B cell (primary cell): Measurements from ENCODE around the gene PHB1. TPM values are rescaled to one million over a fixed set of nuclear protein-coding genes. Genes with fewer than 3 reads are reported as not detected.
A peak's percentile ranks its signal among the peaks of the same experiment; 100 is the strongest.

Source experiments
- ATAC-seq: fragments of 200-7000 bp; cut with Tn5 transposase; one replicate; pipeline ENCODE4 v1.10.0; 2021; ENCODE audit warnings: low read depth, mild to moderate bottlenecking, moderate number of reproducible peaks, moderate library complexity
- CTCF ChIA-PET: fragments of 350-600 bp; sonication (Branson Sonifier 250); formaldehyde crosslinking; loops from one replicate; lab custom pipeline; 2021; ENCODE audit warnings: antibody characterized with exemption, inconsistent platforms; lab: Charles Lee
- POLR2A ChIA-PET: fragments of 350-600 bp; sonication (Branson Sonifier 250); formaldehyde crosslinking; loops from one replicate; lab custom pipeline; 2021; ENCODE audit warnings: antibody characterized with exemption; lab: Charles Lee
- DNase-seq: peaks from one replicate; pipeline ENCODE4 v3.0.0; 2013
- H2AFZ ChIP-seq: 2 replicates; pipeline ENCODE4 v1.6.1; 2012; ENCODE audit warnings: mild to moderate bottlenecking, low read depth, low read length; ENCODE audit not compliant: insufficient read depth, poor library complexity, severe bottlenecking
- H3K27ac ChIP-seq, 2 donors: 1 replicate in 1 of 2; 2 replicates in 1 of 2; pipeline ENCODE4 v1.5.1; 2012 to 2013; ENCODE audit warnings: low read length in 2 of 2, mild to moderate bottlenecking in 2 of 2, moderate library complexity in 1 of 2
- H3K27me3 ChIP-seq, 4 experiments: fragments of 200-600 bp in 1 of 4; sonication (generic) in 1 of 4; replicated peaks in 1 of 4; 1 replicate in 2 of 4; 2 replicates in 2 of 4; pipeline versions ENCODE4 v1.6.1 to v1.7.0; 2013 to 2016; ENCODE audit warnings: low read length in 3 of 4, mild to moderate bottlenecking in 2 of 4, mixed read lengths in 1 of 4, moderate library complexity in 1 of 4; ENCODE audit not compliant: insufficient read depth in 4 of 4, control insufficient read depth in 3 of 4; ENCODE audit errors: control extremely low read depth in 1 of 4
- H3K36me3 ChIP-seq, 2 experiments: replicated peaks in 1 of 2; 1 replicate in 1 of 2; 2 replicates in 1 of 2; pipeline versions ENCODE4 v1.6.1 to v1.7.1; 2013; ENCODE audit warnings: low read length in 1 of 2; ENCODE audit not compliant: insufficient read depth in 2 of 2, control insufficient read depth in 1 of 2; ENCODE audit errors: control extremely low read depth in 1 of 2, extremely low read depth in 1 of 2
- H3K4me1 ChIP-seq, 2 donors: fragments of 200-600 bp in 1 of 2; sonication (generic) in 1 of 2; 1 replicate in 1 of 2; 2 replicates in 1 of 2; pipeline versions ENCODE4 v1.5.1 to v1.6.1; 2013 to 2017; ENCODE audit warnings: low read length in 2 of 2; ENCODE audit not compliant: control insufficient read depth in 2 of 2, insufficient read depth in 2 of 2
- H3K4me2 ChIP-seq: replicated peaks from 2 replicates; pipeline ENCODE3; 2012; ENCODE audit warnings: mild to moderate bottlenecking, low read depth, low read length; ENCODE audit not compliant: poor library complexity, severe bottlenecking
- H3K4me3 ChIP-seq, 5 experiments: fragments of 200-600 bp in 1 of 5; sonication (generic) in 1 of 5; 1 replicate in 3 of 5; 2 replicates in 2 of 5; pipeline versions ENCODE4 v1.5.1 to v1.7.0; 2011 to 2016; ENCODE audit warnings: low read length in 4 of 5, mild to moderate bottlenecking in 4 of 5, low read depth in 2 of 5, control low read depth in 1 of 5, moderate library complexity in 1 of 5; ENCODE audit not compliant: insufficient read depth in 1 of 5; ENCODE audit errors: control extremely low read depth in 1 of 5, extremely low read depth in 1 of 5
- H3K79me2 ChIP-seq: fragments of 200-600 bp; sonication (generic); one replicate; pipeline ENCODE4 v1.6.0; 2016; ENCODE audit warnings: low read length; ENCODE audit not compliant: control insufficient read depth, insufficient read depth
- H3K9ac ChIP-seq: fragments of 200-600 bp; sonication (generic); 2 replicates; pipeline ENCODE4 v1.6.1; 2017; ENCODE audit warnings: mild to moderate bottlenecking, low read length, moderate library complexity
- H3K9me3 ChIP-seq, 3 donors: one replicate each; pipeline versions ENCODE4 v1.6.1 to v1.7.1; 2013; ENCODE audit warnings: low read length in 2 of 3; ENCODE audit not compliant: control insufficient read depth in 2 of 3, insufficient read depth in 1 of 3; ENCODE audit errors: control extremely low read depth in 1 of 3
- H4K20me1 ChIP-seq: 2 replicates; pipeline ENCODE4 v1.6.0; 2012; ENCODE audit warnings: mild to moderate bottlenecking, low read length; ENCODE audit not compliant: insufficient read depth, control insufficient read depth, poor library complexity, severe bottlenecking
- H3K27ac Mint-ChIP-seq: one replicate; pipeline ENCODE4 v1.8.0; 2021; ENCODE audit warnings: mixed read lengths
- H3K27me3 Mint-ChIP-seq: one replicate; pipeline ENCODE4 v1.8.0; 2021; ENCODE audit warnings: mixed read lengths
- H3K4me1 Mint-ChIP-seq: one replicate; pipeline ENCODE4 v1.8.0; 2021; ENCODE audit warnings: mixed read lengths
- H3K4me3 Mint-ChIP-seq: one replicate; pipeline ENCODE4 v1.8.0; 2021; ENCODE audit warnings: mixed read lengths
- H3K9me3 Mint-ChIP-seq: one replicate; pipeline ENCODE4 v1.8.0; 2022; ENCODE audit warnings: mixed read lengths; ENCODE audit not compliant: insufficient read depth
- CTCF ChIP-seq: fragments of 200-600 bp; IDR thresholded peaks from one replicate; pipeline ENCODE4 v1.8.0; 2022; ENCODE audit warnings: antibody characterized with exemption, mild to moderate bottlenecking
- EZH2 ChIP-seq: IDR thresholded peaks from 2 replicates; pipeline ENCODE4 v1.6.1; 2012; ENCODE audit warnings: borderline replicate concordance, low read depth, mild to moderate bottlenecking, moderate library complexity, low read length; ENCODE audit not compliant: insufficient read depth, poor library complexity, severe bottlenecking
- WGBS: methylation state at CpG from one replicate; pipeline ENCODE4 v1.1.5; 2013; ENCODE audit warnings: missing lambda C conversion rate; ENCODE audit not compliant: insufficient coverage; 5-methylcytosine and 5-hydroxymethylcytosine counted together
- intact Hi-C: fragments of 100-400 bp; cut with micrococcal nuclease; formaldehyde crosslinking; loops from one replicate; pipeline ENCODE4 v1.10.0; 2022
- polyA plus RNA-seq: library from polyadenylated mRNA; depleted of rRNA; stranded (reverse); fragments of >200 nt; gene quantifications from 2 replicates; pipeline ENCODE4 v1.2.3, GENCODE V29; 2012
- small RNA-seq: library from RNA; depleted of rRNA; stranded (forward); fragments of <200 nt; gene quantifications from one replicate; pipeline ENCODE3, GENCODE V24; 2012; ENCODE audit warnings: low replicate concordance, low read depth; ENCODE audit not compliant: insufficient read length
- total RNA-seq, 2 donors: library from RNA; stranded (reverse); fragments of 120-200 nt in 1 of 2; gene quantifications; 1 replicate in 1 of 2; 2 replicates in 1 of 2; pipeline versions ENCODE4 v1.2.3 to v1.2.4, GENCODE V29; 2013 to 2022

PHB1 gene
- total and polyA plus RNA-seq, 2 donors (not counting 1 experiment from before 2014, with no cell fraction given): 45.5 to 72.3 TPM

GRCh38 chr17:49356320-49356719 is 58.4 kb downstream of the PHB1 start:
- Histone ChIP-seq H2AFZ (no peak overlapping the region), H3K79me2 (peaks cover 94% of the 10 kb centered on the region), H3K4me3 (no peak overlapping the region), H3K4me1 (peaks cover 48 to 56% of the 10 kb centered on the region in 2 donors), H3K36me3 (no peaks in the 10 kb centered on the region), H4K20me1 (peaks cover 36% of the 10 kb centered on the region), H3K9ac (no peak overlapping the region), H3K4me2 (peak overlapping the region; percentile 13), H3K9me3 (no peaks in the 10 kb centered on the region), H3K27me3 (no peaks in the 10 kb centered on the region), H3K27ac (peak overlapping the region in 1 of 2 donors; percentile 72)
- no peak for ATAC-seq
- no peak overlapping the region for H3K27ac Mint-ChIP-seq
- TF ChIP-seq CTCF: no peak
- TF ChIP-seq EZH2: no peak
- no peak overlapping the region for H3K4me3 Mint-ChIP-seq
- 100% methylated on average over 2 of the region's 5 CpGs for WGBS
- no peaks in the 10 kb centered on the region for H3K9me3 Mint-ChIP-seq
- ChIA-PET POLR2A (interaction anchor here (0.6 kb wide), 1 partner anchor 412 kb away, joined by 5 read pairs; the partner anchor contains the start of gene SNF8), CTCF (interaction anchor here (0.6 to 12.2 kb wide), 3 partner anchors 39 to 136 kb away, joined by 3 to 114 read pairs (median 7); no protein-coding TSS in a partner anchor)
- DNase-seq: no peak
- no peaks in the 10 kb centered on the region for H3K27me3 Mint-ChIP-seq
- peaks cover 55% of the 10 kb centered on the region for H3K4me1 Mint-ChIP-seq
- intact Hi-C loops: no loop called here

Small RNA genes within 50 kb of the gene (small RNA-seq; reads per million reads assigned to genes)
- not detected for gene RF00019

Other genes with a start within 250 kb of the PHB1 start
- gene GNGT2, start 204.3 kb downstream of the PHB1 start, total RNA-seq: 9.3 and 11.1 TPM in 2 replicates
- gene GNGT2, start 204.3 kb downstream of the PHB1 start, polyA plus RNA-seq: 2.7 and 5.1 TPM in 2 replicates
- gene ABI3, start 204.2 kb downstream of the PHB1 start, total RNA-seq: 20.7 and 23.3 TPM in 2 replicates
- gene ABI3, start 204.2 kb downstream of the PHB1 start, polyA plus RNA-seq: 9.8 and 15.6 TPM in 2 replicates
- 0.15 TPM in 1 of 2 replicates, not detected in the other for gene PHOSPHO1, start 184.1 kb downstream of the PHB1 start, total RNA-seq
- gene PHOSPHO1, start 184.1 kb downstream of the PHB1 start, polyA plus RNA-seq: not detected in 2 replicates
- 82.4 and 86.2 TPM in 2 replicates for gene ZNF652, start 52.6 kb downstream of the PHB1 start, total RNA-seq
- 19.4 and 21.7 TPM in 2 replicates for gene ZNF652, start 52.6 kb downstream of the PHB1 start, polyA plus RNA-seq
- gene NGFR, start 80.4 kb upstream of the PHB1 start, total RNA-seq: 1.6 and 1.8 TPM in 2 replicates
- 0.27 and 0.31 TPM in 2 replicates for gene NGFR, start 80.4 kb upstream of the PHB1 start, polyA plus RNA-seq
- gene NXPH3, start 161.0 kb upstream of the PHB1 start, total RNA-seq: not detected in 2 replicates
- not detected in 2 replicates for gene NXPH3, start 161.0 kb upstream of the PHB1 start, polyA plus RNA-seq